ENCODE measurements around the gene HSD17B1. TPM values are rescaled to one million over a fixed set of nuclear protein-coding genes. Genes with fewer than 3 reads are reported as not detected.

Gene HSD17B1
- total RNA-seq, 1 donor from 2014 or later: 2.2 TPM

DNA sequence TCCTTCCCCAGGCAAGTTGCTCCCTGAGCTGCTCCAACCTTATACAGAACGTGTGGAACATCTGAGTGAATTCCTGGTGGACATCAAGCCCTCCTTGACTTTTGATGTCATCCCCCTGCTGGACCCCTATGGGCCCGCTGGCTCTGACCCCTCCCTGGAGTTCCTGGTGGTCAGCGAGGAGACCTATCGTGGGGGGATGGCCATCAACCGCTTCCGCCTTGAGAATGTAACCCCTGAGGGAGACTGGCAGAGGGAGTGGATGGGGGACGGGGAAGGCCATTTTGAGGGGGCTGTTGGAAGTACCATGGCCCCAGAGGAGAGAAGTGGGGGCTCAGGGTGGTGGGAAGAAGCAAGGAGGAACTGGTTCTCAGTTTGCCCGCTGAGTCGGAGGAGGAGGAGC lies 11.2 kb downstream of the HSD17B1 start:
- H3K36me3 ChIP-seq: peaks cover 31% of the 10 kb centered on the region
- TF ChIP-seq, protein P1, sequence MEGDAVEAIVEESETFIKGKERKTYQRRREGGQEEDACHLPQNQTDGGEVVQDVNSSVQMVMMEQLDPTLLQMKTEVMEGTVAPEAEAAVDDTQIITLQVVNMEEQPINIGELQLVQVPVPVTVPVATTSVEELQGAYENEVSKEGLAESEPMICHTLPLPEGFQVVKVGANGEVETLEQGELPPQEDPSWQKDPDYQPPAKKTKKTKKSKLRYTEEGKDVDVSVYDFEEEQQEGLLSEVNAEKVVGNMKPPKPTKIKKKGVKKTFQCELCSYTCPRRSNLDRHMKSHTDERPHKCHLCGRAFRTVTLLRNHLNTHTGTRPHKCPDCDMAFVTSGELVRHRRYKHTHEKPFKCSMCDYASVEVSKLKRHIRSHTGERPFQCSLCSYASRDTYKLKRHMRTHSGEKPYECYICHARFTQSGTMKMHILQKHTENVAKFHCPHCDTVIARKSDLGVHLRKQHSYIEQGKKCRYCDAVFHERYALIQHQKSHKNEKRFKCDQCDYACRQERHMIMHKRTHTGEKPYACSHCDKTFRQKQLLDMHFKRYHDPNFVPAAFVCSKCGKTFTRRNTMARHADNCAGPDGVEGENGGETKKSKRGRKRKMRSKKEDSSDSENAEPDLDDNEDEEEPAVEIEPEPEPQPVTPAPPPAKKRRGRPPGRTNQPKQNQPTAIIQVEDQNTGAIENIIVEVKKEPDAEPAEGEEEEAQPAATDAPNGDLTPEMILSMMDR (IDR thresholded peaks at IDR 0.05): no peak
- DNase-seq: no peak

DNA sequence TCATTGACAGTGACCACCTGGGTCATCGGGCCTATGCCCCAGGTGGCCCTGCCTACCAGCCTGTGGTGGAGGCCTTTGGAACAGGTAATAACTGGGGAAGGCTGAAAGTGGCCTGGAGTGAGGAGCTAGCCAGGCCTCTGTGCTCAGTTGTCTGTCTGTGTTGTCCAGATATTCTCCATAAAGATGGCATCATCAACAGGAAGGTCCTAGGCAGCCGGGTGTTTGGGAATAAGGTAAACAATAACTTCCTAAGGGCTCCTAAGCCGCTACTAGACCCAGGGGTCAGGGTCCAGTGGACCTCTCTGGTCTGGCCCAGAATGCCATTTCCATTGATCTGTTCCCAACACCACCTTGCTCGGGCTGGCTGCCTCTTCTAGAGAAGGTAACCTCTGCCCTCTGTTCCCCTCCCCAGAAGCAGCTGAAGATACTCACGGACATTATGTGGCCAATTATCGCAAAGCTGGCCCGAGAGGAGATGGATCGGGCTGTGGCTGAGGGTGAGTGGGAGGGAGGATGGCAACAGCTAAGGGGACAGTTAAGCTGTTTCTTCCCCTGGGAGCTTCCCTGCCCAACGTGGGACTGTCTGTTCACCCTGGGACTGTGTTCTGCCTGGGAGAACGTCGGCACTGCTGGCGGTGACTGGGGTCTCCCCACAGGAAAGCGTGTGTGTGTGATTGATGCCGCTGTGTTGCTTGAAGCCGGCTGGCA lies 12.2 kb downstream of the HSD17B1 start:
- no peaks in the 10 kb centered on the region for H3K27me3 ChIP-seq (ENCODE audit: low read depth)
- TF ChIP-seq, protein P1 (IDR thresholded peaks at IDR 0.05): no peak
- peaks cover 42% of the 10 kb centered on the region for H3K36me3 ChIP-seq
- H3K9me3 ChIP-seq: no peaks in the 10 kb centered on the region
- ATAC-seq (no peak), DNase-seq (no peak)
- intact Hi-C loops (cut with DNase I): no loop called here
- no peak overlapping the region for H3K27ac ChIP-seq
- peaks cover 59% of the 10 kb centered on the region for H3K4me1 ChIP-seq
- no peak overlapping the region for H3K4me3 ChIP-seq

More for the DNA sequence above, 11.2 kb downstream of the HSD17B1 start:
- Histone ChIP-seq H3K9me3 (no peaks in the 10 kb centered on the region), H3K27me3 (ENCODE audit: low read depth) (no peaks in the 10 kb centered on the region), H3K27ac (no peak overlapping the region), H3K4me1 (peaks cover 60% of the 10 kb centered on the region), H3K4me3 (peak overlapping the region; percentile 96)
- intact Hi-C loops (cut with DNase I): no loop called here
- no peak for ATAC-seq

DNA sequence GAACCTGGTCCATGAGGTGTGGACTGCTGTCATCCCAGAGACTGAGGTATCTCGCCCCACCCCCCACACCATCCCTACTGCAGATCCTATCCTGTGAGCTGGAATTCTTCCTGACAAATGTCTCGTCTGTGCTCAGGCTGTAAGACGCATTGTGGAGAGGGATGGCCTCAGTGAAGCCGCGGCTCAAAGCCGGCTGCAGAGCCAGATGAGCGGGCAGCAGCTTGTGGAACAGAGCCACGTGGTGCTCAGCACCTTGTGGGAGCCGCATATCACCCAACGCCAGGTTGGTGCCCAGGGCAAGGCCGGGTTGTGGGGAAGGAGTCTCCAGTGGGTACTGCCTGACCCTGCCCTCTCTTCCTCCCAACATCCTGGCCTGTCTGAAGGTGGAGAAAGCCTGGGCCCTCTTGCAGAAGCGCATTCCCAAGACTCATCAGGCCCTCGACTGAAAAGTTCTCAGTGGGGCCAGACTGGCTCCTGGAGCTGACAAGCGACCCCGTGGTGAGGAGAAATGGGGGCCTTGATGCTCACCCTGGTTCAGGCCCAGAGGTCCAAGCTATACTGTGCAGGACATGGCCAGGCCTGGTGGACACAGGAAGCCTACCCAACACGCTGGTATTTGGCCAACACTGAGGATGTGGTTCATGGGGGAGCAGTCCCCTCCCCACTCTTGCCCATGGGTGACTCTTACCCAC lies 12.9 kb downstream of the HSD17B1 start:
- no peak for ATAC-seq
- TF ChIP-seq, protein P1 (IDR thresholded peaks at IDR 0.05): no peak

DNA sequence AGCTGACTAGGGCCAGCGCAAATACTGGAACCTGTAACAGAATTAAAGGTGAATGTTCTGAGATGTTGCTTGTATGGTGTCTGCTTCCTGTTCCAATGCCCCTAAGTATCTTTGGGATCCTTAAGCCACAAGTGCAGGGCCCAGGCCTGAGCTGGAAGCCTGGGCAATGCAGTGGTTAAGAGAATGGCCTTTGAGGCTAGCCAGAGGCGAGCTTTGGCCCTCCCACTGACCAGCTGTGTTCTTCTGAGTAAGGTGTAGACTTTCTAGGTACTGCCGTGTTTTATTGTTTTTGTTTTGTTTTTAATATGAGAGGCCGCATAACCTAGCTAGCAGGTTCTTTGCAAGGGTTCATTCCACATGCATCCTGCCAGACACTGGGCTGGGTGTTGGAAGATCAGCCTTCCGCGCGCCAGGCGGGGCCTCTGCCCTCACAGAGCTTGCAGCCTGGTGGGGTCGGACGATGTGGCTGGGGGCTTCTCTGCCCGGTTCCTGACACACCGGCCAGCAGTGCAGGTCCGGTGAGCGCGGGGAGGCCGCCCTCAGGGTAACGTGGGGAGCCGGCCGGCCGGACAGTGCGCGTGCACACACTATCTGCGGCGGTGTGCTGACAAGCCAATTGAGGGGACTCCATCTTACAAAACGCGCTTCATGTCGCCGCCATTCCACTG lies 13.6 kb downstream of the HSD17B1 start:
- intact Hi-C loops (cut with DNase I): no loop called here
- H3K9me3 ChIP-seq: no peaks in the 10 kb centered on the region
- H3K4me1 ChIP-seq: peaks cover 53% of the 10 kb centered on the region
- peak overlapping the region; percentile 86 for H3K4me3 ChIP-seq
- TF ChIP-seq, protein P1 (IDR thresholded peaks at IDR 0.05): no peak
- peak overlapping the region; percentile 96 for H3K27ac ChIP-seq
- no peak for DNase-seq
- ATAC-seq: no peak
- H3K27me3 ChIP-seq (ENCODE audit: low read depth): no peaks in the 10 kb centered on the region
- H3K36me3 ChIP-seq: peaks cover 55% of the 10 kb centered on the region

More for the DNA sequence above, 12.9 kb downstream of the HSD17B1 start:
- Histone ChIP-seq H3K4me3 (no peak overlapping the region), H3K27ac (peak overlapping the region; percentile 96), H3K4me1 (peaks cover 55% of the 10 kb centered on the region), H3K9me3 (no peaks in the 10 kb centered on the region), H3K36me3 (peaks cover 49% of the 10 kb centered on the region), H3K27me3 (ENCODE audit: low read depth) (no peaks in the 10 kb centered on the region)
- intact Hi-C loops (cut with DNase I): no loop called here
- no peak for DNase-seq

DNA sequence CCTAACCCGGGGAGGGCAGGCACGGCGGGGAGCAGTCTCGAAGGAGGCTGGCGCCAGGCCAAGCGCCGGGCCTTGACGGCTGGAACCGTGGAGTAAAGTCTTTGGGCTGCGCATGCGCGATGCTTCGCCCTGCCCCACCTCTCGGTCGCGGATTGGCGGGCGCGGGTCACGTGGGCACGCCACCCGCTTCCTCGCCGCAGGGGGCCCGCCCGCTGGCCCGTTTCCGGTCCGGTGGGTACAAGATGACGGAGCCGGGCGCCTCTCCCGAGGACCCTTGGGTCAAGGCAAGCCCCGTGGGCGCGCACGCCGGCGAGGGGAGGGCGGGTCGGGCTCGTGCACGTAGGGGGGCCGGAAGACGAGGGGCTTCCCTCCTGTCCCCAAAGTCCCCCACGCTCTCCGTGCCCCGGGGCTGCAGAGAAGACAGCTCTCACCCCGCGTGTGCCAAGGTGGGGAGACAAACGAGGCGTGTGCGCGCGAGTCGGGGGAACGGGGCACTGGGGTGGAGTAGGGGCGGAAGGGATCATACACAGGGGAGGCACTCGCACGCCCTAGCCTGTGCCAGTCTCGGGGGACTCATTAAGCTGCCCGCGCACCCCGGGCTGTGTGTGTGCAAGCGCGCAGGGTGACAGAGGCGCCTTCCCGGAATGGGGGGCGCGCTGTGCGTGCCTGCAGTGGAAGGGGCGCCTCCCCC lies 14.3 kb downstream of the HSD17B1 start, which contains the start of gene MLX:
TSS of gene MLX (plus strand) at position 218 of the 691 bp plus-strand sequence. CDS start at position 243, 25 bp downstream.
- Histone ChIP-seq H3K9me3 (no peaks in the 10 kb centered on the region), H3K4me1 (peaks cover 55% of the 10 kb centered on the region), H3K4me3 (peak within 1 kb of the TSS; percentile 86), H3K27ac (peak within 1 kb of the TSS; percentile 96), H3K36me3 (peaks cover 62% of the 10 kb centered on the region), H3K27me3 (ENCODE audit: low read depth) (no peaks in the 10 kb centered on the region)
- TF ChIP-seq, protein P1 (IDR thresholded peaks at IDR 0.05): no peak
- peak; percentile 90 to 92 for ATAC-seq
- intact Hi-C loops (cut with DNase I): no loop called here
- DNase-seq: peak; percentile 97
